ENCODE results near the gene LTBP3. TPM values are rescaled to one million over a fixed set of nuclear protein-coding genes. Genes with fewer than 3 reads are reported as not detected.

Gene LTBP3
- total and polyA plus RNA-seq, 12 donors = 42.7 to 92.5 (median 72.8) TPM

DNA sequence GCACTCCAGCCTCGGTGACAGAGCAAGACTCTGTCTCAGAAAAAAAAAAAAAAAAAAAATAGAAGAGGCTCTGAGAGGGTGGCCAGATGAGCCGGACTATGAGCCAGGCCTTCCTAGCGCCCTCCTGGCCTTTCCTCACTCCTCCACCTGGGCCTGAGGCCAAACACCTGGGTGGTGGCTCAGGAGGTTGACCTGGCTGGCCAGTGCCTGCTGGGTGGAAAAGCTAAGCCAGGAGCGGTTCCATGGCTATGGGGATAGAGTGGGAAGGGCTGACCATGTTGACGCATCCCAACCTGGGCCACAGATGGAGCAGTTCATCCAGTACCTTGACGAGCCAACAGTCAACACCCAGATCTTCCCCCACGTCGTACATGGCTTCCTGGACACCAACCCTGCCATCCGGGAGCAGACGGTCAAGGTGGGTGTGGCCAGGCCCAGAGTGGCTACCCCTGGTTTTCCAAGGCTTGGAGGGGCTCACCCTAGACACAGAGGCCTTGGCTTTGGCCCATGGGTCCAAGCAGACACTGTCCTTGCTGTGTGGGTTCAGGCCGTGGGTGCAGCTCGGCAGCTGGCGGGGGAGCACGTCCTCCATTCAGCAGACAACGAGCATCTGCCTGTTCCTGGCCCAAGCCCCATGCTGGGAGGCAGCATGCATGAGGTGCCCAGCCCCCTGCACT, 25.6 kb downstream of the LTBP3 start:
- H3K9me3 ChIP-seq = no peaks in the 10 kb centered on the region
- H3K27ac ChIP-seq = no peak overlapping the region
- intact Hi-C loops (cut with DNase I) = loop anchor here in 1 of 10 donors (10.0 kb wide), 1 partner anchor 52 kb away; no protein-coding TSS in a partner anchor
- H3K27me3 ChIP-seq = no peaks in the 10 kb centered on the region
- peaks cover 0 to 100% (median 43%) of the 10 kb centered on the region in 9 donors for H3K36me3 ChIP-seq
- no peak overlapping the region for H3K4me3 ChIP-seq
- H3K4me1 ChIP-seq = peaks cover 0 to 5% (median 0%) of the 10 kb centered on the region in 9 donors
- TF ChIP-seq, protein P1, sequence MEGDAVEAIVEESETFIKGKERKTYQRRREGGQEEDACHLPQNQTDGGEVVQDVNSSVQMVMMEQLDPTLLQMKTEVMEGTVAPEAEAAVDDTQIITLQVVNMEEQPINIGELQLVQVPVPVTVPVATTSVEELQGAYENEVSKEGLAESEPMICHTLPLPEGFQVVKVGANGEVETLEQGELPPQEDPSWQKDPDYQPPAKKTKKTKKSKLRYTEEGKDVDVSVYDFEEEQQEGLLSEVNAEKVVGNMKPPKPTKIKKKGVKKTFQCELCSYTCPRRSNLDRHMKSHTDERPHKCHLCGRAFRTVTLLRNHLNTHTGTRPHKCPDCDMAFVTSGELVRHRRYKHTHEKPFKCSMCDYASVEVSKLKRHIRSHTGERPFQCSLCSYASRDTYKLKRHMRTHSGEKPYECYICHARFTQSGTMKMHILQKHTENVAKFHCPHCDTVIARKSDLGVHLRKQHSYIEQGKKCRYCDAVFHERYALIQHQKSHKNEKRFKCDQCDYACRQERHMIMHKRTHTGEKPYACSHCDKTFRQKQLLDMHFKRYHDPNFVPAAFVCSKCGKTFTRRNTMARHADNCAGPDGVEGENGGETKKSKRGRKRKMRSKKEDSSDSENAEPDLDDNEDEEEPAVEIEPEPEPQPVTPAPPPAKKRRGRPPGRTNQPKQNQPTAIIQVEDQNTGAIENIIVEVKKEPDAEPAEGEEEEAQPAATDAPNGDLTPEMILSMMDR (IDR thresholded peaks at IDR 0.05) = no peak
- no peak for DNase-seq
- WGBS, 2 donors = 85 to 87% methylated on average over 15 of the region's 15 CpGs
- no peak for ATAC-seq

DNA sequence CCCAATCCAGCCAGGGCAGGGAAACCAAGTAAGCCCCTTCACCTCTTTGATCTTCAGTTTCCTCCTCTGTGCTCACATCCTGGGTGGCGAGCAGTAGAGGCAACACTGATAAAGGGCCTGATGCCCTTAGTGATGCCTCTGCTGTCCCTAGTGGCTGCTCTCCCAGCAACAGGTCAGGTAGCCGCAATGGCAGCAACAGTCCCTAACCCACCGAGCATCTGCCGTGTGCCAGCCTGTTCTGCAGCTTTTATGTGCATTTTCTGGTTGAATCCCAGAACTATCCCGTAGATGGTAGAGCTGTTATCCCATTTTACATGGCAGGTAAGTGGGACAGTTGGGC, 28.0 kb downstream of the LTBP3 start:
- TF ChIP-seq, protein P1 (IDR thresholded peaks at IDR 0.05) = peak in 3 of 9 donors; percentile 7 to 15 (median 10)
- Histone ChIP-seq H3K4me1 (peaks cover 9 to 21% (median 14%) of the 10 kb centered on the region in 9 donors), H3K4me3 (no peak overlapping the region), H3K9me3 (no peaks in the 10 kb centered on the region), H3K27me3 (no peaks in the 10 kb centered on the region), H3K27ac (no peak overlapping the region), H3K36me3 (peaks cover 0 to 92% (median 49%) of the 10 kb centered on the region in 9 donors)
- WGBS, 2 donors = 81 to 89% methylated on average over 5 of the region's 5 CpGs
- ATAC-seq (no peak), DNase-seq (no peak)
- intact Hi-C loops (cut with DNase I) = loop anchor here in 1 of 10 donors (10.0 kb wide), 1 partner anchor 55 kb away; no protein-coding TSS in a partner anchor

DNA sequence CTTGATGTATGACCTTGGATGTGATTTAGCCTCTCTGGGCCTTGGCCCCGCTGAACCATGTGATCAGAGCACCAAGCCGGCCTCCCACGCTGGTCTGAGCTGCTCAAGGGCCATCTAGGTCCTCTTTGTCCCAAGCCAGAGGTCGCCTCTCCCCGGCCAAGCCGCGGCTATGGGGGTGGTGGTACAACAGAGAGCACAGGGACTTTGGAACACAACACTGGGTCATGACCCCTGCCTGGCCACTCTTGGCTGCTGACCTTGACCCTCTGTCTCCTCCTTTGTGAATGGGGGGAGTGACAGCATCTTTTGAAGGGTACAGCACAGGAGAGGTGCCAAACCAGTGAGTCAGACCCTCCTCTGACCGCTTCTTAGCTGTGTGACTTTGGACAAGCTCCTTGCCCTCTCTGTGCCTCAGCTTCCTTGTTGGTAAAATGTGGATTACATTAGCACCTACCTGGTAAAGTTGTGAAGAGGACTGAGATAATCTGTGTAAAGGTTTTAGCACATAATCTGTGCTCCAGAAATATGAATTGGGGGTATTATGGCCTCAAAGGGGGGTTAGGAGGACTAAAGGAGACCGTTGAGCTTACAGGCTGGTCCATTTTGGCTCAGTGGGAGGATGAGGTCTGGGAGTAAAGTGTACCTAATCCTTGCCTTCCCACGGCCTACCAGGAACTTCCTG, 28.5 kb downstream of the LTBP3 start:
- H3K27ac ChIP-seq = no peak overlapping the region
- ATAC-seq = no peak
- intact Hi-C loops (cut with DNase I) = loop anchor here in 1 of 10 donors (10.0 kb wide), 1 partner anchor 55 kb away; no protein-coding TSS in a partner anchor
- TF ChIP-seq, protein P1 (IDR thresholded peaks at IDR 0.05) = no peak
- H3K9me3 ChIP-seq = no peaks in the 10 kb centered on the region
- DNase-seq = no peak
- H3K4me3 ChIP-seq = no peak overlapping the region
- H3K27me3 ChIP-seq = no peaks in the 10 kb centered on the region
- 72 to 83% methylated on average over 10 of the region's 10 CpGs for WGBS, 2 donors
- peaks cover 0 to 87% (median 49%) of the 10 kb centered on the region in 9 donors for H3K36me3 ChIP-seq
- H3K4me1 ChIP-seq = peaks cover 9 to 21% (median 15%) of the 10 kb centered on the region in 9 donors

DNA sequence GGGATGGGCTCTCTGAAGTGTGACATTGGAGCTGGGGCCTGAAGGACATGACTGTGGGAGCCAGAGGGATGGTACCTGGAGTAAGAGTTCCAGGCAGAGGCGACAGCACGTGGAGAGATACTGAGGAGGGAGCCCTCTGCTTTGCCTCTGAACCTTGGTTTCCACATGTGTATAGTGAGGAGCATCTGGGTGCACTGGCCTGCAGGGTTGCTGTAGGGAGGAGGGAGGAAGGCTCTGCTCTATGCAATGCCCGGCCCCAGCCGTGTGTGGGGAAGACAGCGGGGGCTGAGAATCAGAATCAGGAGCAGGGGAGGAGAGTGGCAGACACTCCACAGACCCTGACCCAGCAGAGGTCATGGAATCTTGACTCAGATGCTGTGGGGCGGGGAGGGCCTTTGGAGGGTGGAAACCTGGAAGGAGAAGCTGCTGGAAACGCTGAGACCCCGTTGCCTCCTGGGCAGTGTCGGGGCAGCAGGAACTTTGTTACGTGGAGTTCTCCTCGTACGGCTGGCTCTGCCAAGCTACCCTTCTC, 29.3 kb downstream of the LTBP3 start:
- peaks cover 9 to 28% (median 21%) of the 10 kb centered on the region in 9 donors for H3K4me1 ChIP-seq
- no peak overlapping the region for H3K4me3 ChIP-seq
- intact Hi-C loops (cut with DNase I) = no loop called here
- no peaks in the 10 kb centered on the region for H3K9me3 ChIP-seq
- TF ChIP-seq, protein P1 (IDR thresholded peaks at IDR 0.05) = no peak
- 84% methylated on average over 12 of the region's 12 CpGs for WGBS, 2 donors
- H3K36me3 ChIP-seq = peaks cover 0 to 80% (median 49%) of the 10 kb centered on the region in 9 donors
- ATAC-seq = no peak
- DNase-seq = no peak
- no peaks in the 10 kb centered on the region for H3K27me3 ChIP-seq
- H3K27ac ChIP-seq = no peak overlapping the region

All from heart right ventricle (tissue), 16 donors.